ENCODE data around the gene ACADM.
"Not testable (repeated sequence)": the region's sequence is repeated elsewhere in the genome, so short reads cannot be mapped to it uniquely, and the experiment has no call there.

The ACADM gene

DNA sequence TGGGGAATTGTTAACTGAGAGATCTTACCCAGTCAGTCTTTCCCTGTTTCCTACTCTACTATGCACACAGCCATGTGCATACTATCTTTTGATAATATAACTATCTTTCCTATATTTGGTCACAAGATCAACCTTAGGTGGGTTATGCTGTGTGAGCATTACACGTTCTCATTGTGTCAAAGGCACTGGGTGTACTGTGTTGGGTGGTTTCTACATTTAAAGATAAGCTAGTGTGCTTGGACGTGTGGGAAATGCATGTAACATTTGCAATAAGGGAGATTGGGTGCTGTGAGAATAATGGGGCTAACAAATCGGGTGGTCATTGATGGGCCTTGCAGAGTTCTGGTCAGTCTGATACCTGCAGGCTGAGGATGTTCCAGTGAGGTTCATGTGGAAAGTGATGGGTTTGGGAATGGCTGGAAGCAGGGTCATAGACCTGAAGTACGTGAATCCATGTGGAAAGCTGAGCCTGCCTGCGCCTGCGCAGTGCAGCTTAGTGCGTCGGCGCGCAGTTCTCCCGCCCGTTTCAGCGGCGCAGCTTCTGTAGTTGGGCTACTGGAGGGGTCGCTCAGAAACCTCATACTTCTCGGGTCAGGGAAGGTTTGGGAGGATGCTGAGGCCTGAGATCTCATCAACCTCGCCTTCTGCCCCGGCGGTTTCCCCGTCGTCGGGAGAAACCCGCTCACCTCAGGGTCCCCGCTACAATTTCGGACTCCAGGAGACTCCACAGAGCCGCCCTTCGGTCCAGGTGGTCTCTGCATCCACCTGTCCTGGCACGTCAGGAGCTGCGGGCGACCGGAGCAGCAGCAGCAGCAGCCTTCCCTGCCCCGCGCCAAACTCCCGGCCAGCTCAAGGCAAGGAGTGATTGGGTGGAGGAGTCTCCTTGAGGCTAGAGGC, 72.1 kb downstream of the ACADM start, which contains the start of gene MSH4:
Gene MSH4, plus strand, starts transcription at position 507 of the 897 bp plus-strand sequence. Its CDS starts 104 bp downstream, at position 611.
- no peak within 1 kb of the TSS for H3K4me3 ChIP-seq (ENCODE audit: low read length)
- TF ChIP-seq, protein P1, sequence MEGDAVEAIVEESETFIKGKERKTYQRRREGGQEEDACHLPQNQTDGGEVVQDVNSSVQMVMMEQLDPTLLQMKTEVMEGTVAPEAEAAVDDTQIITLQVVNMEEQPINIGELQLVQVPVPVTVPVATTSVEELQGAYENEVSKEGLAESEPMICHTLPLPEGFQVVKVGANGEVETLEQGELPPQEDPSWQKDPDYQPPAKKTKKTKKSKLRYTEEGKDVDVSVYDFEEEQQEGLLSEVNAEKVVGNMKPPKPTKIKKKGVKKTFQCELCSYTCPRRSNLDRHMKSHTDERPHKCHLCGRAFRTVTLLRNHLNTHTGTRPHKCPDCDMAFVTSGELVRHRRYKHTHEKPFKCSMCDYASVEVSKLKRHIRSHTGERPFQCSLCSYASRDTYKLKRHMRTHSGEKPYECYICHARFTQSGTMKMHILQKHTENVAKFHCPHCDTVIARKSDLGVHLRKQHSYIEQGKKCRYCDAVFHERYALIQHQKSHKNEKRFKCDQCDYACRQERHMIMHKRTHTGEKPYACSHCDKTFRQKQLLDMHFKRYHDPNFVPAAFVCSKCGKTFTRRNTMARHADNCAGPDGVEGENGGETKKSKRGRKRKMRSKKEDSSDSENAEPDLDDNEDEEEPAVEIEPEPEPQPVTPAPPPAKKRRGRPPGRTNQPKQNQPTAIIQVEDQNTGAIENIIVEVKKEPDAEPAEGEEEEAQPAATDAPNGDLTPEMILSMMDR (conservative IDR thresholded peaks at IDR 0.05; ENCODE audit: low read length) = no peak
- DNase-seq (ENCODE audit: low read depth) = no peak

DNA sequence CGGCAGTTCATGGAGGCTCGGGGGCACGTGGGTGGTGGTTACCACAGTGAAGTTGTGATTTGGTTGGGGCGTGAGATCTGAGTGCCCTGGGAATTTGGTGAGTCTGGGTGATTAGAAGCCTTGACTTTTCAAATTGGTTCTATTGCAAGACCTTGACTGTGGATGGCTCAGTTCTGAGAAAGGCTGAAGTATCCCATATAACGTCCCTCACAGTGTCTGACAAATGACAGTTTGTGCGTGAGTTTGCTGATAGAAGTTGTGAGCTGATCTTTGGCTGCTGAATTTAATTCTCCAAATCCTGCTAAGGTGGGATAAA, 72.7 kb downstream of the ACADM start:
- TF ChIP-seq, protein P1 (conservative IDR thresholded peaks at IDR 0.05; ENCODE audit: low read length) = no peak
- H3K4me3 ChIP-seq (ENCODE audit: low read length) = no peak overlapping the region
- DNase-seq (ENCODE audit: low read depth) = no peak

DNA sequence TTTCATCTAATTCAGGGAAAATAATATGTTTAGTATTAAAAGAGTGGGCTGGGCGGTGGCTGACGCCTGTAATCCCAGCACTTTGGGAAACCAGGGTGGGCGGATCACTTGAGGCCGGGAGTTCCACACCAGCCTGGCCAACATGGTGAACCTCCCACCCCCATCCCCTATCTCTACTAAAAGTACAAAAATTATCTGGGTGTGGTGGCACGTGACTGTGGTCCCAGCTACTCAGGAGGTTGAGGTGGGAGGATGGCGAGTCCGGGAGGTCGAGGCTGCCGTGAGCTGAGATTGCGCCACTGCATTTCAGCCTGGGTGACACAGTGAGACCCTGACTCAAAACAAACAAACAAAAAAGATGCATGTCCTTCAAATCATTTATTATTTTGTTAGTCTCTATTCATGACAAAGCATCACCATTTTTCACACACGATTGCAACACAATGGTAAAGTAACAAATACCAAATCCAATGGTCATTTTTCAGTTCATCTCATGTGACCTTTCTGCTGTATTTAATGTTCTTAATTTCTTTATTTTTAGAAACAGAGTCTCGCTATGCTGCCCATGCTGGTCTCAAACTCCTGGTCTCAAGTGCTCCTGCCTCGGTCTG, 73.2 kb downstream of the ACADM start:
- no peak overlapping the region for H3K4me3 ChIP-seq (ENCODE audit: low read length)
- TF ChIP-seq, protein P1 (conservative IDR thresholded peaks at IDR 0.05; ENCODE audit: low read length) = no peak
- DNase-seq (ENCODE audit: low read depth) = no peak

DNA sequence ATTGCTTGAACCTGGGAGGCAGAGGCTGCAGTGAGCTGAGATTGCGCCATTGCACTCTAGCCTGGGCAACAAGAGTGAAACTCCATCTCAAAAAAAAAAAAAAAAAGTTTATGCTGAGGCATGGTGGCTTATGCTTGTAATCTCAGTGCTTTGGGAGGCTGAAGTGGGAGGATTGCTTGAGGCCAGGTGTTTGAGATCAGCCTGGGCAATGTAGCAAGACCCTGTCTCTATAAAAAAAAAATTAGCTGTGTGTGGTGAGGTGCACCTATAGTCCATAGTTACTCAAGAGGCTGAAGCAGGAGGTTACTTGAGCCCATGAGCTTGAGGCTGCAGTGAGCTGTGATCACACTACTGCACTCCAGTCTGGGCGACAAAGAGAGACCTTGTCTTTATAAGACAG, 77.0 kb downstream of the ACADM start:
- not testable (repeated sequence) for H3K4me3 ChIP-seq (ENCODE audit: low read length)

DNA sequence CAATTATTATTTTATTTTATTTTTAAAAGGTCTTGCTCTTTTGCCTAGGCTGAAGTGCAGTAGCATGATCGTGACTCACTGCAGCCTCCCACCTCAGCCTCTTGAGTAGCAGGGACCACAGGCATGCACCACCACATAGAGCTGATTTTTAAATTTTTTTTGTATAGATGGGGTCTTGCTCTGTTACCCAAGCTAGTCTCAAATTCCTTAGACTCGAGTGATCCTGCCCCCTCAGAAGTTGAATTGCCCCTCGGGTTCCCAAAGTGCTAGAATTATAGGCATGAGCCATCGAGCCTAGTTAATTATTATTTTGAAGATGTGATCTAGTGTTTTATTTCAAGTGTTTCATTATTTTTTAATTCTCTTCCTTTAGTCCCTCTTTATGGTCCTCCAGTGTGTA, 84.4 kb downstream of the ACADM start:
- TF ChIP-seq, protein P1 (conservative IDR thresholded peaks at IDR 0.05; ENCODE audit: low read length) = no peak
- H3K4me3 ChIP-seq (ENCODE audit: low read length) = no peak overlapping the region
- DNase-seq (ENCODE audit: low read depth) = no peak

More for the DNA sequence above, 77.0 kb downstream of the ACADM start:
- not testable (repeated sequence) for DNase-seq (ENCODE audit: low read depth)

DNA sequence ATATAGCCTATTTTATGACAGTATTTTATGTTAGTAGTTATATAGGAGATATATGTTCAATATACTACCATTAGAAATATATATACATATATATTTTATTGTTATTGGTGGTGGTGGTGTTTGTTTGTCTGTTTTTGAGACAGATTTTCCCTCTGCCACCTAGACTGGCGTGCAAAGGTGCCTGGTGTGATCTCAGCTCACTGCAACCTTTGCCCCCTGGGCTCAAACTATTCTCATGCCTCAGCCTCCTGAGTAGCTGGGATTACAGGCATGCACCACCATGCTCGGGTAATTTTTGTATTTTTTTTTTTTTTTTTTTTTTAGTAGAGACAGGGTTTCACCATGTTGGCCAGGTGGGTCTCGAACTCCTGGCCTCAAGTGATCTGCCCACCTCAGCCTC, 85.6 kb downstream of the ACADM start:
- H3K4me3 ChIP-seq (ENCODE audit: low read length); DNase-seq (ENCODE audit: low read depth): not testable (repeated sequence)

DNA sequence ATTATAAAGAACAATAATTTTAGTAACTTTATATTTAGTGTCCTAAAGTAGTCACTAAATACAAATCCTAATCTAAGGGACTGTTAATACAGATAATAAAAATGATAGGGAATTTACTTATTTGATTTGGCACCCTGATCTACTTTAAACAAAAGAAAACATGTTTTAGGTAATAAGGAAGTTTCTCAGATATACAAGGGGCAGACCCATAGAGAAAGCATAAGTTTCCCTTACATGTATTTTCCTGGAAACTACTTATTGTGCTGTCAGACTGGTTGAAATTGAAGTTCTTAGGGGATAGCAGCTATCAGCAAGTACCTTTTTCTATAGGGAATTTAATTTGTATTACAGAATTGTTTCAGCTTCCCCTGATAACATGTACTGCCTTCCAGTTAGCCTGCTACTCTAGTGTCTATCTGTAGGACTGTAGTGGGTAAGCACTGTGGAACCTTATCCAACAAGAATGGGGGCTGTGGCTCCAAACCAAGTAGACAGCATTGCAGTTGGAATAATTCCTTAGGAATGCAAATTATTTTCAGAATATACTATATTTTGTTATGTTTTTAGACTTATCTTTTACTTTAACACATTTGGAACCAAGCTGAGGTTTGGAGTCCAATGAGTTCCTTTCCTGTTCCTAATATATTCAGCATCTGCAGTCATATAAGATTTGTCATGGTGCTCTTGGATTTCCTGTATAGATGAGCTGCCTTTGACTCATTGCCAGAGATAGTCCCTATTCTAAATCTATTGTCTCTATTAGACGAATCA, 86.9 kb downstream of the ACADM start:
- TF ChIP-seq, protein P1 (conservative IDR thresholded peaks at IDR 0.05; ENCODE audit: low read length) = no peak

More for the DNA sequence above, 86.9 kb downstream of the ACADM start:
- peak; percentile 7 for DNase-seq (ENCODE audit: low read depth)
- no peak overlapping the region for H3K4me3 ChIP-seq (ENCODE audit: low read length)
